Nephron progenitor cell (in vitro differentiated cells): ENCODE results near the gene NOPCHAP1.

ENCODE experiments used
- DNase-seq: peaks from one replicate; pipeline ENCODE4 v3.0.0; 2021
- H3K27ac Mint-ChIP-seq: 2 replicates; pipeline ENCODE4 v1.8.0; 2021; ENCODE audit warnings: mild to moderate bottlenecking, moderate library complexity, mixed read lengths
- H3K27me3 Mint-ChIP-seq: 2 replicates; pipeline ENCODE4 v1.8.0; 2021; ENCODE audit warnings: mild to moderate bottlenecking, low read depth, mixed read lengths; ENCODE audit not compliant: poor library complexity
- H3K36me3 Mint-ChIP-seq: 2 replicates; pipeline ENCODE4 v1.8.0; 2021; ENCODE audit warnings: low read depth, mixed read lengths
- H3K4me1 Mint-ChIP-seq: 2 replicates; pipeline ENCODE4 v1.8.0; 2021; ENCODE audit warnings: mixed read lengths
- H3K4me3 Mint-ChIP-seq: 2 replicates; pipeline ENCODE4 v1.8.0; 2021; ENCODE audit warnings: mild to moderate bottlenecking, moderate library complexity, mixed read lengths
- H3K9me3 Mint-ChIP-seq: 2 replicates; pipeline ENCODE4 v1.8.0; 2021; ENCODE audit warnings: mild to moderate bottlenecking, moderate library complexity, mixed read lengths
- TF ChIP-seq, protein P1 (sequence below): fragments of 200-600 bp; sonication (generic); IDR thresholded peaks from 2 replicates; pipeline ENCODE4 v1.5.0; 2021; ENCODE audit warnings: antibody characterized with exemption

The NOPCHAP1 gene

DNA sequence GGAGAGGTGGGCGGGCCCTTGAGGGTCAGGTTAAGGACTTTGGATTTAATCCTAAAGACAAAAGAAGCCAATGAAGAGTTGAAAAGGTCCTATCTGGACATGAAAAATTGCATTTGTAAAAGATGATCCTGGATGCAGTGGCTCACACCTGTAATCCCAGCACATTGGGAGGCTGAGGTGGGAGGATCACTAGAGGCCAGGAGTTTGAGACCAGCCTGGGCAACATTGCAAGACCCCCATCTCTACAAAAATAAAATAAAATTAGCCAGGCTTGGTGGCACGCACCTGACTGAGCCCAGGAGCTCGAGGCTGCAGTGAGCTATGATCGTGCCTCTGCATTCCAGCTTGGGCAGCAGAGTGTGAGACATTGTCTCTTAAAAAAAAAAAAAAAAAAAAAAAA lies 25.7 kb upstream of the NOPCHAP1 start:
- Mint-ChIP-seq H3K4me3 (no peak overlapping the region), H3K36me3 (no peaks in the 10 kb centered on the region), H3K27ac (no peak overlapping the region), H3K4me1 (peaks cover 19% of the 10 kb centered on the region), H3K9me3 (no peaks in the 10 kb centered on the region), H3K27me3 (peaks cover 73% of the 10 kb centered on the region)
- TF ChIP-seq, protein P1, sequence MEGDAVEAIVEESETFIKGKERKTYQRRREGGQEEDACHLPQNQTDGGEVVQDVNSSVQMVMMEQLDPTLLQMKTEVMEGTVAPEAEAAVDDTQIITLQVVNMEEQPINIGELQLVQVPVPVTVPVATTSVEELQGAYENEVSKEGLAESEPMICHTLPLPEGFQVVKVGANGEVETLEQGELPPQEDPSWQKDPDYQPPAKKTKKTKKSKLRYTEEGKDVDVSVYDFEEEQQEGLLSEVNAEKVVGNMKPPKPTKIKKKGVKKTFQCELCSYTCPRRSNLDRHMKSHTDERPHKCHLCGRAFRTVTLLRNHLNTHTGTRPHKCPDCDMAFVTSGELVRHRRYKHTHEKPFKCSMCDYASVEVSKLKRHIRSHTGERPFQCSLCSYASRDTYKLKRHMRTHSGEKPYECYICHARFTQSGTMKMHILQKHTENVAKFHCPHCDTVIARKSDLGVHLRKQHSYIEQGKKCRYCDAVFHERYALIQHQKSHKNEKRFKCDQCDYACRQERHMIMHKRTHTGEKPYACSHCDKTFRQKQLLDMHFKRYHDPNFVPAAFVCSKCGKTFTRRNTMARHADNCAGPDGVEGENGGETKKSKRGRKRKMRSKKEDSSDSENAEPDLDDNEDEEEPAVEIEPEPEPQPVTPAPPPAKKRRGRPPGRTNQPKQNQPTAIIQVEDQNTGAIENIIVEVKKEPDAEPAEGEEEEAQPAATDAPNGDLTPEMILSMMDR = no peak
- DNase-seq = no peak

DNA sequence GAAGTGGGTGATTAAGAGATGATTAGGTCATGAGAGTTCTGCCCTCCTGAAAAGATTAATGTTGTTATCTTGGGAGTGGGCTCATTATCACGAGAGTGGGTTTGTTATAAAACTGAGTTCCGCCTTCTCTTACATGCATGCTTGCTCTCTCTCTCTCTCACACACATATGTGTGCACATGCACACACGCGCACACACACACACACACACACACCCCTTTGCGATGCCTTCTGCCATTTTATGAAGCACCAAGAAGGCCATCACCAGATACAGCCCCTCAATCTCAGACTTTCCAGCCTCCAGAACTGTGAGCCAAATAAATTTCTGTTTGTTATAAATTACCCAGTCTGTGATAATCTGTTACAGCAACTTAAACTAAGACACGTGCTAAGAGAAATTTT lies 22.4 kb upstream of the NOPCHAP1 start:
- peaks cover 16% of the 10 kb centered on the region for H3K4me1 Mint-ChIP-seq
- no peak overlapping the region for H3K27ac Mint-ChIP-seq
- H3K36me3 Mint-ChIP-seq = no peaks in the 10 kb centered on the region
- TF ChIP-seq, protein P1 = no peak
- peaks cover 53% of the 10 kb centered on the region for H3K27me3 Mint-ChIP-seq
- DNase-seq = no peak
- no peak overlapping the region for H3K4me3 Mint-ChIP-seq
- peaks cover 3% of the 10 kb centered on the region for H3K9me3 Mint-ChIP-seq

DNA sequence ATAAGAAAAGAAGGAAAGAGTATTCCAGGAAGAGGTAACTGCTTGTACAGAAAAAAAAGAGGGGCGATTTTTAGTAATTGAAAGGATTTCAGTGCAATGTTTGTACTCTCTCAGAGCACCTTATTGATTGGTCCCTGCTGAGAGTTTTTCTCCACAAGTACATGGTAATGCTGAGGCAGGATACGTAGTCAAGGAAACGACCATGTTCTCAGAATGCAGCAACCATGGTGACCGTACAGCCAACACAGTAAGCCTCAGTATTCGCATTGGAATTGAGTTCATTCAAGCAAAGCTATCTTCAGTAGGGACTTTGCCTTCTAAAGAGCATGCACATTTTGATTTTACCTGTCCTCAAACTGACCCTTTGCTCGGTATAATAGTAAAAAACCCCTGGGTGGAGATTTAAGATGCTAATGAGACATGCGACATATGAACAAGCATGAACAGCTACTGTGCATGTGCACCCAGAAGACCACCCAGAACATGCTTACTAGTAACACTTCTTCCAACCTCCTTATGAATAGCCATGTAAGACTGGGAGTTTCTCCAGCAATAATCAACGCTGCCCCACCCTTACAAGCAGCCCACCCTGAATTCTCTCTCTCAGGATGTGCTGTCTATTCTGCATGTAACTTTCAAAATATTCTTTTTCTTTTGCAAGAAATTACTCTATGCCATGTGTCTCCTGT lies 21.8 kb upstream of the NOPCHAP1 start:
- Mint-ChIP-seq H3K36me3 (no peaks in the 10 kb centered on the region), H3K27ac (no peak overlapping the region), H3K27me3 (peaks cover 48% of the 10 kb centered on the region), H3K4me3 (no peak overlapping the region), H3K4me1 (peaks cover 11% of the 10 kb centered on the region), H3K9me3 (peaks cover 3% of the 10 kb centered on the region)
- TF ChIP-seq, protein P1 = no peak
- no peak for DNase-seq

DNA sequence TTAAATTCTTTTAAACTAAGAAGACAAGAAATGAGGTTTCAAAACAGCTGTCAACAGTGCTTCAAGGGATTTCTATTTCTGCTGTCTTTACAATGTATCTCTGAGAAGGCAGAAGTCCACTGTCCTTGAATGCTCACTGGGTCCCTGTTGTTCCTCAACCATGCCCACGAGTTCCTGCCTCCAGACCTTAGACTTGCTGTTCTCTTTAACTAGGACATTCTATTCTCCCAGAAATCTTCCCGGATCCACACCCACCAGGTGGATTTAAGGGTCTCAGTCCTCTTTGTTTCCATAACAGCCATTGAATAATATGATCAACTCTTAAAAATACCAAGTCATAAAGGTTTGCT lies 21.3 kb upstream of the NOPCHAP1 start:
- Mint-ChIP-seq H3K27ac (no peak overlapping the region), H3K27me3 (peaks cover 43% of the 10 kb centered on the region), H3K36me3 (no peaks in the 10 kb centered on the region), H3K4me3 (no peak overlapping the region), H3K4me1 (peaks cover 5% of the 10 kb centered on the region), H3K9me3 (peaks cover 3% of the 10 kb centered on the region)
- TF ChIP-seq, protein P1 = no peak
- DNase-seq = no peak

DNA sequence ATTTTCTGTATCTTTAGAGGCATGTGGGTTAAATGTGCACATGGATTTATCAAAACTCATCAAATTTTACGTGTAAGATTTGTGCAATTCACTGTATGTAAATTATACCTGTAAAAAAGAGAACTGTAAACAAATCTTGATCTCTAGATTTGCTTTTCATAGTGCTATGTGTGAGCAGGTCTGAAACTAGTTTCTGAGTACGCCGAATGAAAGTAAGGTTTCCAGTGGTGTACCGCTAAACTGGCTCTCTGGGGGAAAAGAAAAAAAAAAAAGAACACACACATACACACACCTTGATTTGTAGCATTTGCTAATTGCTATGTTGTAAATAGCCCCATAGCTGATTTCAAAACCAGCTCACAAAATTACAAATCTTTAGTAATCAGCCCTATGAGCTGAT lies 19.4 kb upstream of the NOPCHAP1 start:
- peaks cover 3% of the 10 kb centered on the region for H3K9me3 Mint-ChIP-seq
- H3K27ac Mint-ChIP-seq = no peak overlapping the region
- no peaks in the 10 kb centered on the region for H3K4me1 Mint-ChIP-seq
- no peaks in the 10 kb centered on the region for H3K36me3 Mint-ChIP-seq
- H3K4me3 Mint-ChIP-seq = no peak overlapping the region
- no peak for DNase-seq
- TF ChIP-seq, protein P1 = no peak
- H3K27me3 Mint-ChIP-seq = peaks cover 24% of the 10 kb centered on the region

DNA sequence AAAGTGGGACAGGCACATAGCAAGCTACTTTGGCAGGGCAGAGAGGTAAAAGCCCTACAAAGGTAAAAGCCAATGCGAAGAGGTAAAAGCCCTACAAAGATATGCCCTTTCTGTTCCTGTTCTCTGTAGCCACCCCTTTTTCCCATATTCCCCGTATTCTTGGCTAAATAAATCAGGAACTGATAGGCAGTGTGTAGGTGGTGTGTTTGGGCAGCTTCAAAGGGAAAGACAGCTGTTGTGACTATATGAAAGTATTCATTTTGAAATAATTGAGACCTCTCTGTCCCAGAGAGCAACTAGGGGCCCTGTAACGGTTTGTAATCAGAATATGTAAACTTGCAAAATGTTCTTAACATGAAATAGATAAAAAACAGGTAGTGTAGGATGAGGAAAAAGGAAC lies 16.8 kb upstream of the NOPCHAP1 start:
- H3K4me1 Mint-ChIP-seq = no peaks in the 10 kb centered on the region
- H3K9me3 Mint-ChIP-seq = peaks cover 3% of the 10 kb centered on the region
- TF ChIP-seq, protein P1 = no peak
- no peak overlapping the region for H3K4me3 Mint-ChIP-seq
- no peaks in the 10 kb centered on the region for H3K36me3 Mint-ChIP-seq
- no peak overlapping the region for H3K27ac Mint-ChIP-seq
- peaks cover 17% of the 10 kb centered on the region for H3K27me3 Mint-ChIP-seq
- no peak for DNase-seq
